22Rv1 (cell line): ENCODE data around the gene ARID1B.

ENCODE experiments used
- ZFX ChIP-seq: fragments of 450-650 bp; IDR thresholded peaks from 2 replicates; pipeline ENCODE4 v1.6.1; 2017; ENCODE audit warnings: antibody characterized with exemption, borderline replicate concordance
- TF ChIP-seq, protein P1 (sequence below): fragments of 450-650 bp; IDR thresholded peaks from 2 replicates; pipeline ENCODE4 v1.5.1; 2017; ENCODE audit warnings: mild to moderate bottlenecking

DNA sequence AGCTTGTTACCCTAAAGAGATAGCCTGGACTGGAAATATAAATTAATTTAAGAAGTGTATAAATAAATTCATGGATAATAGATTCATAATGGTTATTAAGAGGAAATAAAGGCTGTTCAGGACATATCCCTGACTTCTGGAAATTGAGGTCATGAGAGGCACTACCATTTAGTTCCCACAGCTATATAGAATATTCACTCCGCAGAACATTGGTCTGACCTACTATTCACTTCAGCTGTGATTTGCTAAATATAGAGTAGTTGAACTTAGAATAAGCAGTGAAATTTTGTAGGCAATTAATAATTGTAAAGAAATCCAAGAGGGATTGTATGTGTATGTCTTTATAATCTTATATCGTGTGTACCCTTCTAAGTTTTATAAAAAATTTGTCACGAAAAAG lies 112.8 kb downstream of the ARID1B start:
- TF ChIP-seq, protein P1, sequence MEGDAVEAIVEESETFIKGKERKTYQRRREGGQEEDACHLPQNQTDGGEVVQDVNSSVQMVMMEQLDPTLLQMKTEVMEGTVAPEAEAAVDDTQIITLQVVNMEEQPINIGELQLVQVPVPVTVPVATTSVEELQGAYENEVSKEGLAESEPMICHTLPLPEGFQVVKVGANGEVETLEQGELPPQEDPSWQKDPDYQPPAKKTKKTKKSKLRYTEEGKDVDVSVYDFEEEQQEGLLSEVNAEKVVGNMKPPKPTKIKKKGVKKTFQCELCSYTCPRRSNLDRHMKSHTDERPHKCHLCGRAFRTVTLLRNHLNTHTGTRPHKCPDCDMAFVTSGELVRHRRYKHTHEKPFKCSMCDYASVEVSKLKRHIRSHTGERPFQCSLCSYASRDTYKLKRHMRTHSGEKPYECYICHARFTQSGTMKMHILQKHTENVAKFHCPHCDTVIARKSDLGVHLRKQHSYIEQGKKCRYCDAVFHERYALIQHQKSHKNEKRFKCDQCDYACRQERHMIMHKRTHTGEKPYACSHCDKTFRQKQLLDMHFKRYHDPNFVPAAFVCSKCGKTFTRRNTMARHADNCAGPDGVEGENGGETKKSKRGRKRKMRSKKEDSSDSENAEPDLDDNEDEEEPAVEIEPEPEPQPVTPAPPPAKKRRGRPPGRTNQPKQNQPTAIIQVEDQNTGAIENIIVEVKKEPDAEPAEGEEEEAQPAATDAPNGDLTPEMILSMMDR: no peak
- TF ChIP-seq ZFX: no peak
